ENCODE data around the gene SPNS2. TPM values are rescaled to one million over a fixed set of nuclear protein-coding genes. Genes with fewer than 3 reads are reported as not detected.

The SPNS2 gene
- total RNA-seq, 1 donor from 2014 or later = 12.2 TPM

DNA sequence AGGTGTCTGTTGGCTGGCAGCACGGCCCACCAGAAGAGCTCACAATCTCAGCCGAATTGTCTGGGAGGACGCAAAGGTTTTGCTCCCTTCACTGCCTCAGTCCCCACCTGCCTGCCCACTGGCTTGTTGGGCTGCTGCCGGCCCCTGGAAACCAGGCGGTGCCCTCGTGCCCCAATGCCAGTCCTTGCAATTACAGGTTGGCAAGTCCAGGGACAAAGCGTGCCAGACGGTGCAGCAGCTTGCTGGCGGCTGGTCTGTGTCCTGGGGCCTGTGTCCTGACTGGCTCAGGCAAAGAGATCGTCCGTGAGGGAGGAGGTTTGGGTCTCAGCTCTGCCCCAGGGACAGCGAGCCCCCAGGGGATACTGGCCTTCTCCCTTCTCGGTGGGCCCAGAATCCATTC lies 24.6 kb upstream of the SPNS2 start:
- no peaks in the 10 kb centered on the region for H3K36me3 Mint-ChIP-seq
- no peak overlapping the region for H3K27ac Mint-ChIP-seq
- peaks cover 19% of the 10 kb centered on the region for H3K4me1 Mint-ChIP-seq
- TF ChIP-seq, protein P1, sequence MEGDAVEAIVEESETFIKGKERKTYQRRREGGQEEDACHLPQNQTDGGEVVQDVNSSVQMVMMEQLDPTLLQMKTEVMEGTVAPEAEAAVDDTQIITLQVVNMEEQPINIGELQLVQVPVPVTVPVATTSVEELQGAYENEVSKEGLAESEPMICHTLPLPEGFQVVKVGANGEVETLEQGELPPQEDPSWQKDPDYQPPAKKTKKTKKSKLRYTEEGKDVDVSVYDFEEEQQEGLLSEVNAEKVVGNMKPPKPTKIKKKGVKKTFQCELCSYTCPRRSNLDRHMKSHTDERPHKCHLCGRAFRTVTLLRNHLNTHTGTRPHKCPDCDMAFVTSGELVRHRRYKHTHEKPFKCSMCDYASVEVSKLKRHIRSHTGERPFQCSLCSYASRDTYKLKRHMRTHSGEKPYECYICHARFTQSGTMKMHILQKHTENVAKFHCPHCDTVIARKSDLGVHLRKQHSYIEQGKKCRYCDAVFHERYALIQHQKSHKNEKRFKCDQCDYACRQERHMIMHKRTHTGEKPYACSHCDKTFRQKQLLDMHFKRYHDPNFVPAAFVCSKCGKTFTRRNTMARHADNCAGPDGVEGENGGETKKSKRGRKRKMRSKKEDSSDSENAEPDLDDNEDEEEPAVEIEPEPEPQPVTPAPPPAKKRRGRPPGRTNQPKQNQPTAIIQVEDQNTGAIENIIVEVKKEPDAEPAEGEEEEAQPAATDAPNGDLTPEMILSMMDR (IDR thresholded peaks at IDR 0.05; ENCODE audit: unreplicated experiment) = no peak
- H3K9me3 Mint-ChIP-seq = no peaks in the 10 kb centered on the region
- H3K4me3 Mint-ChIP-seq = no peak overlapping the region
- DNase-seq (ENCODE audit: low spot score in 2 of 2, unreplicated experiment in 2 of 2) = no peak
- no peaks in the 10 kb centered on the region for H3K27me3 Mint-ChIP-seq (ENCODE audit: low read depth)

DNA sequence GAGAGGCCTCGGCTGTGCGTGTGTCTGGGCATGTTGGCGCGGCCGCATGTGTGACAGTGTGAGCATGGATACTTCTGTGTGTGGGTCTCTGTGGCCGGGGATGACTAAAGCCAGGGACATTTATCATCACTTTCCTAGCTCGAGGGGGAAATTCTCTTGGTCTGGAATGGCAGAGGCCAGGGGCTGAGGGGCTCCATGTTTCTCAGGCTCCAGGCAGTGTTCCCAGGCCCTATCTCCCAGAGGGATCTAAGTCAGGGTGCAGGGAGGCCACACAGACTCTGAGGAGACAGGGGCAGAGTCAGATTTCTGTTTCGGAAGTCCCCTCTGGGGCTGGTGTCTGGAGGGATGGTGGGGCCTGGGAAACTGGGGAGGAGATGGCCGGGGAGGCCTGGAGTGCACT lies 23.7 kb upstream of the SPNS2 start:
- Mint-ChIP-seq H3K36me3 (no peaks in the 10 kb centered on the region), H3K27ac (peak overlapping the region; percentile 28), H3K27me3 (ENCODE audit: low read depth) (no peaks in the 10 kb centered on the region), H3K4me1 (peaks cover 19% of the 10 kb centered on the region), H3K9me3 (no peaks in the 10 kb centered on the region), H3K4me3 (no peak overlapping the region)
- TF ChIP-seq, protein P1 (IDR thresholded peaks at IDR 0.05; ENCODE audit: unreplicated experiment) = no peak
- DNase-seq (ENCODE audit: low spot score in 2 of 2, unreplicated experiment in 2 of 2) = no peak

DNA sequence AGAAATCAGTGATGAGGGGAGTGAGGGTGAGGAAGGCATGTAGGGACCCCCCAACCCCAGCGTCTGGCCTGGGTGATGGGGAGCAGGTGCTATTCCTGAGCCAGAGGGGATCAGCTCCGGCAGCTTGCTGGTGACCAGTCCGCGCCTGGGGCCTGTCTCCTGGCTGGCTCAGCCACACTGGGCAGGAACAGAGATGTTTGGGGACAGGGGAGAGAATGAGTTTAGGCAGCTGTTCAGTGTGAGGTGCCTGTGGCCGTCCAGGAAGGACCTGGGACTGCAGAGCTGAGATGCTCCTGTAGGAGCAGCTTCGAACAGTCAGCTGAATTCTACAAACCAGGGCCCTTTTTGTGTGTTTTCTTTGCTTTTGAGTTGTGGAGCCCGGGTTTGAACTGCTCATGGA lies 23.2 kb upstream of the SPNS2 start:
- Mint-ChIP-seq H3K4me1 (peaks cover 19% of the 10 kb centered on the region), H3K9me3 (no peaks in the 10 kb centered on the region), H3K27ac (no peak overlapping the region), H3K27me3 (ENCODE audit: low read depth) (no peaks in the 10 kb centered on the region), H3K4me3 (no peak overlapping the region), H3K36me3 (no peaks in the 10 kb centered on the region)
- TF ChIP-seq, protein P1 (IDR thresholded peaks at IDR 0.05; ENCODE audit: unreplicated experiment) = no peak
- no peak for DNase-seq (ENCODE audit: low spot score in 2 of 2, unreplicated experiment in 2 of 2)

DNA sequence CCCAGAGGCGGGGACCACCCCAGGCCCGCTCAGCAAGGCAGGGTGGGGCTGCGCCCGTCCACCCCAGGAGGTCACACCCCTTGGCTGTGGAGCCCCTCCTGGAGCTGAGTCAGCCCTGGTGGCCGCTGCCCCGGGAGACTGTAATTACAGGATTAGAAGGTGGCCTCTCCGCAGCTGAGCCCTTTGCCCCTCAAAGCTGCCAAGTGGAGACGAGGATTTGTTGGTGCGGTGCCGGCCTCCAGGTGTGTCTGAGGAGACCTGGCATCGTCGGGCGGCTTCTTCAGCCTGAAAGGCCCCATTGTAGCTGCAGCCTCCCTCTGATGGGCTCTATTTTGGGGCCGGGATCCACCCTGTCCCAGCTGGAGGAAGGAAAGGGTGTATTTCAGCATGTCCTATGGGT lies 22.7 kb upstream of the SPNS2 start:
- Mint-ChIP-seq H3K4me1 (peaks cover 23% of the 10 kb centered on the region), H3K36me3 (no peaks in the 10 kb centered on the region), H3K9me3 (no peaks in the 10 kb centered on the region), H3K4me3 (no peak overlapping the region), H3K27me3 (ENCODE audit: low read depth) (no peaks in the 10 kb centered on the region), H3K27ac (no peak overlapping the region)
- no peak for DNase-seq (ENCODE audit: low spot score in 2 of 2, unreplicated experiment in 2 of 2)
- TF ChIP-seq, protein P1 (IDR thresholded peaks at IDR 0.05; ENCODE audit: unreplicated experiment) = no peak

DNA sequence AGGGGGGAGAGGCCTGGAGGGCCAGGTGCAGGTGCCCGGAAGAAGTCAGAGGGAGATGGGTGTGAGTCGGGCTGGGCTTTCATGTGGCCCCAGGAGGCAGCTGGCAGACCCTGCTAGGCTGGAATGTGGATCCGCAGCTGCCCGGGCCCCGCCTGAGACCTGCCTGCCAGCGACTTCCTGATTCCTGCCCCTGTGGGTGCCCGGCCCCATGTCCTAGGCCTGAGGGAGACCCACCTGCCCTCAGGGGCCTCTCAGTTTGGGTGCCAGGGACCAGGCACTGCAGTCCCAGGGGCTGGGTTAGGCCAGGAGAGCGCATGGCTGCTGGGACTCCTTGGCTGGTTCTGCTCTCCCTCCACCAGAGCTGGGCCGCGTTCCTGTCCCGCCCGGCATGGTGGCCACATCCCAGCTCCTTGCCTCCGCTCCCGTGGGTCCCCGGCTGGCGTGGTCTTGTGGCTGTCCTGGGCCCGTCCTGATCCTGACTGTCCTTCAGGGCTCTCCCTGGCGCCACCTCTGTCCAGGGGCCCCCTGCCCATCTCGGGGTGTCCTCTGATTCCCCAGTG lies 22.1 kb upstream of the SPNS2 start:
- Mint-ChIP-seq H3K4me3 (no peak overlapping the region), H3K4me1 (peaks cover 26% of the 10 kb centered on the region), H3K9me3 (no peaks in the 10 kb centered on the region), H3K27ac (no peak overlapping the region), H3K27me3 (ENCODE audit: low read depth) (no peaks in the 10 kb centered on the region), H3K36me3 (no peaks in the 10 kb centered on the region)
- TF ChIP-seq, protein P1 (IDR thresholded peaks at IDR 0.05; ENCODE audit: unreplicated experiment) = no peak
- no peak for DNase-seq (ENCODE audit: low spot score in 2 of 2, unreplicated experiment in 2 of 2)
